Activated T-cell treated with anti-CD3 and anti-CD28 coated beads, Interleukin-2, amount 50 U/mL, for 24 hours (primary cell): ENCODE data around the gene ZNF384.

Experiments
- DNase-seq: peaks from one replicate; pipeline ENCODE4 v3.0.0-alpha.2; 2020
- H3K27ac Mint-ChIP-seq: 2 replicates; pipeline ENCODE4 v1.8.0; 2020; ENCODE audit warnings: mild to moderate bottlenecking, mixed read lengths
- H3K27me3 Mint-ChIP-seq: 2 replicates; pipeline ENCODE4 v1.8.0; 2020; ENCODE audit warnings: mixed read lengths
- H3K36me3 Mint-ChIP-seq: 2 replicates; pipeline ENCODE4 v1.8.0; 2020; ENCODE audit warnings: low read depth, mixed read lengths
- H3K4me1 Mint-ChIP-seq: 2 replicates; pipeline ENCODE4 v1.8.0; 2020; ENCODE audit warnings: low read depth, mixed read lengths
- H3K4me3 Mint-ChIP-seq: 2 replicates; pipeline ENCODE4 v1.8.0; 2020; ENCODE audit warnings: mild to moderate bottlenecking, moderate library complexity, mixed read lengths
- H3K9me3 Mint-ChIP-seq: 2 replicates; pipeline ENCODE4 v1.8.0; 2020; ENCODE audit warnings: mixed read lengths

The ZNF384 gene

GRCh38 chr12:6632026-6632983, 56.9 kb downstream of the ZNF384 start:
- Mint-ChIP-seq H3K27ac (peak overlapping the region; percentile 98), H3K9me3 (no peaks in the 10 kb centered on the region), H3K4me3 (peak overlapping the region; percentile 77), H3K36me3 (no peaks in the 10 kb centered on the region), H3K27me3 (no peaks in the 10 kb centered on the region), H3K4me1 (peaks cover 65% of the 10 kb centered on the region)
- DNase-seq: peak; percentile 71

- H3K36me3 Mint-ChIP-seq: no peaks in the 10 kb centered on the region
- H3K27me3 Mint-ChIP-seq: no peaks in the 10 kb centered on the region
- H3K4me3 Mint-ChIP-seq: peak overlapping the region; percentile 77
- H3K9me3 Mint-ChIP-seq: no peaks in the 10 kb centered on the region
- H3K4me1 Mint-ChIP-seq: peaks cover 72% of the 10 kb centered on the region
- DNase-seq: peak; percentile 59
- H3K27ac Mint-ChIP-seq: peak overlapping the region; percentile 98
Measured at GRCh38 chr12:6631549-6631961, 57.6 kb downstream of the ZNF384 start.

- Mint-ChIP-seq H3K27ac (peak overlapping the region; percentile 98), H3K4me1 (peaks cover 67% of the 10 kb centered on the region), H3K27me3 (no peaks in the 10 kb centered on the region), H3K9me3 (no peaks in the 10 kb centered on the region), H3K4me3 (peak overlapping the region; percentile 77), H3K36me3 (no peaks in the 10 kb centered on the region)
- DNase-seq: no peak
Measured at GRCh38 chr12:6630736-6631135, 58.4 kb downstream of the ZNF384 start.

DNA sequence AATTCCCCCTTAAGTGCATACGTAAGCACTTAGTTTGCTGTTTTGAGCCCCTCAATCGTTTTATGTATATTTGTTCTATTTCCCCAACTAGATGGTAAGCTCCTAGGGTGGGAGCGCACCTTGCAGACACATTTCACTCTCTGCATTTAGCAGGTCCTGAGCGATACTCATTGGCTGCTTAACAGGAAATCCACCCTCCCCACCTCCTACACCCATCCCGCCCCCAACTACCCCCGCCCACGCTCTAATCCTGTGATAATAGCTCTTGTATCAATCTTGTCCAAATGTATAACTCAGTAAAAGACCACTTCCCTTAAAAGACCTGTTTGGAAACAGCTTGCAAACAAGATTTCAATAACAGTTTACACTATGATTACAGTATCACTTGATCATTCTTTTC, 61.6 kb downstream of the ZNF384 start:
- Mint-ChIP-seq H3K4me1 (peaks cover 44% of the 10 kb centered on the region), H3K9me3 (no peaks in the 10 kb centered on the region), H3K4me3 (peak overlapping the region; percentile 72), H3K36me3 (no peaks in the 10 kb centered on the region), H3K27me3 (no peaks in the 10 kb centered on the region), H3K27ac (peak overlapping the region; percentile 83)
- DNase-seq: no peak

GRCh38 chr12:6626654-6627283, 62.4 kb downstream of the ZNF384 start:
- no peaks in the 10 kb centered on the region for H3K27me3 Mint-ChIP-seq
- peaks cover 36% of the 10 kb centered on the region for H3K4me1 Mint-ChIP-seq
- peak overlapping the region; percentile 72 for H3K4me3 Mint-ChIP-seq
- H3K27ac Mint-ChIP-seq: peak overlapping the region; percentile 83
- no peaks in the 10 kb centered on the region for H3K36me3 Mint-ChIP-seq
- H3K9me3 Mint-ChIP-seq: no peaks in the 10 kb centered on the region
- no peak for DNase-seq

DNA sequence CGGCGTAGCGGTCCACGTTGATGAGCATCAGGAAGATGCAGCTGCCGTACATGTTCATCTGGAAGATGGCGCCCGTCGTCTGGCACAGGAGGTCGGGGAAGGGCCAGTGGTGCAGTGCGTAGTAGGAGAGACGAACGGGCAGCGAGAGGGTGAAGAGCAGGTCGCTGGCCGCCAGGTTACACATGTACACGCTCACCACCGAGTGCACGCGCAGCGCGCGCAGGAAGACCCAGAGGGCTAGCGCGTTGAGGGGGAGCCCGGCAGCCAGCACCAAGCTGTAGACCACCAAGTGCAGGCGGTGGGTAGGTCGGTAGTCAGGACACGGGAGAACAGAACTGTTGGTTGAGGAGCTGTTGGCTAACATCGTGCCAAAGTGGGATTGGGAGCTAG, 68.3 kb downstream of the ZNF384 start:
- peak overlapping the region; percentile 77 for H3K27ac Mint-ChIP-seq
- no peaks in the 10 kb centered on the region for H3K27me3 Mint-ChIP-seq
- peak overlapping the region; percentile 67 for H3K4me3 Mint-ChIP-seq
- DNase-seq: no peak
- H3K9me3 Mint-ChIP-seq: no peaks in the 10 kb centered on the region
- H3K4me1 Mint-ChIP-seq: peaks cover 14% of the 10 kb centered on the region
- peaks cover 12% of the 10 kb centered on the region for H3K36me3 Mint-ChIP-seq

- H3K9me3 Mint-ChIP-seq: no peaks in the 10 kb centered on the region
- no peaks in the 10 kb centered on the region for H3K27me3 Mint-ChIP-seq
- DNase-seq: peak; percentile 77
- peaks cover 12% of the 10 kb centered on the region for H3K36me3 Mint-ChIP-seq
- no peak overlapping the region for H3K27ac Mint-ChIP-seq
- peak overlapping the region; percentile 67 for H3K4me3 Mint-ChIP-seq
- H3K4me1 Mint-ChIP-seq: peaks cover 14% of the 10 kb centered on the region
Measured at GRCh38 chr12:6620137-6620884, 68.9 kb downstream of the ZNF384 start.

- H3K4me3 Mint-ChIP-seq: no peak overlapping the region
- DNase-seq: no peak
- no peaks in the 10 kb centered on the region for H3K27me3 Mint-ChIP-seq
- H3K36me3 Mint-ChIP-seq: peaks cover 12% of the 10 kb centered on the region
- H3K4me1 Mint-ChIP-seq: peaks cover 20% of the 10 kb centered on the region
- peak overlapping the region; percentile 38 for H3K27ac Mint-ChIP-seq
- H3K9me3 Mint-ChIP-seq: no peaks in the 10 kb centered on the region
Measured at GRCh38 chr12:6618483-6619225, 70.5 kb downstream of the ZNF384 start.
